GM12878 (cell line): Measurements from ENCODE around the gene GGACT. TPM values are rescaled to one million over a fixed set of nuclear protein-coding genes. Genes with fewer than 3 reads are reported as not detected.

ENCODE experiments used
- ATAC-seq: fragments of 200-7000 bp; cut with Tn5 transposase; 3 replicates; pipeline ENCODE4 v1.9.1; 2020; ENCODE audit warnings: mild to moderate bottlenecking, moderate library complexity
- BruUV-seq: library from RNA; stranded (reverse); fragments of 400-500 nt; replicated peaks from 2 replicates; lab custom pipeline; 2021; lab: Mats Ljungman, UMichigan
- CTCF ChIA-PET: fragments of 300-600 bp; sonication (Branson Sonifier 250); formaldehyde crosslinking; extraction: SDS; loops from one replicate; lab custom pipeline; 2021; ENCODE audit warnings: inconsistent platforms; lab: Yijun Ruan, JAX
- POLR2A ChIA-PET: fragments of 350-600 bp; formaldehyde crosslinking; extraction: SDS; loops from one replicate; lab custom pipeline; 2021; ENCODE audit warnings: inconsistent platforms; lab: Charles Lee
- RAD21 ChIA-PET: fragments of 300-600 bp; sonication (Branson Sonifier 250); formaldehyde crosslinking; loops from one replicate; lab custom pipeline; 2023; ENCODE audit warnings: antibody characterized with exemption; ENCODE audit not compliant: unreplicated experiment; lab: Charles Lee
- SMC1A ChIA-PET: fragments of 300-600 bp; sonication (Branson Sonifier 250); formaldehyde crosslinking; loops from one replicate; lab custom pipeline; 2023; ENCODE audit not compliant: unreplicated experiment, uncharacterized antibody; lab: Charles Lee
- DNase-seq: peaks from one replicate; pipeline ENCODE4 v3.0.0-alpha.2; 2011; ENCODE audit warnings: low read depth, low spot score
- FAIRE-seq: peaks from 3 replicates; lab custom pipeline; 2011; peaks lifted over from hg19 to GRCh38; lab: Jason Lieb, UNC
- H2AFZ ChIP-seq: 2 replicates; pipeline ENCODE4 v1.6.0; 2011; ENCODE audit warnings: low read depth, low read length, control low read depth; ENCODE audit not compliant: control insufficient read depth
- H3K27ac ChIP-seq: 2 replicates; pipeline ENCODE4 v1.5.1; 2011; ENCODE audit warnings: control low read depth; ENCODE audit not compliant: control insufficient read depth, insufficient read depth
- H3K27me3 ChIP-seq, 2 experiments: replicated peaks in 1 of 2; 2 replicates each; pipeline versions ENCODE4 v1.6.0 to v1.6.1; 2011; ENCODE audit warnings: low read length in 1 of 2; ENCODE audit not compliant: control insufficient read depth in 2 of 2, insufficient read depth in 2 of 2
- H3K36me3 ChIP-seq, 2 experiments: 2 replicates each; pipeline ENCODE4 v1.5.1; 2011; ENCODE audit warnings: low read length in 1 of 2; ENCODE audit not compliant: control insufficient read depth in 2 of 2, insufficient read depth in 2 of 2
- H3K4me1 ChIP-seq: 2 replicates; pipeline ENCODE4 v1.6.1; 2011; ENCODE audit warnings: mild to moderate bottlenecking, low read length, moderate library complexity, mixed read lengths; ENCODE audit not compliant: control insufficient read depth, insufficient read depth
- H3K4me2 ChIP-seq: 2 replicates; pipeline ENCODE4 v1.6.0; 2011; ENCODE audit warnings: control low read depth; ENCODE audit not compliant: control insufficient read depth, insufficient read depth
- H3K4me3 ChIP-seq: fragments of 200-600 bp; sonication (generic); 2 replicates; pipeline ENCODE4 v1.5.1; 2016
- H3K79me2 ChIP-seq: 2 replicates; pipeline ENCODE4 v1.6.0; 2011; ENCODE audit warnings: low read length; ENCODE audit not compliant: control insufficient read depth, insufficient read depth
- H3K9ac ChIP-seq: 2 replicates; pipeline ENCODE4 v1.8.0; 2011; ENCODE audit warnings: low read length, control low read depth, mixed read lengths; ENCODE audit not compliant: control insufficient read depth, insufficient read depth
- H3K9me3 ChIP-seq: replicated peaks from 3 replicates; pipeline ENCODE4 v1.5.1; 2011; ENCODE audit warnings: mild to moderate bottlenecking, low read length; ENCODE audit not compliant: control insufficient read depth, insufficient read depth
- H4K20me1 ChIP-seq: 2 replicates; pipeline ENCODE4 v1.6.0; 2011; ENCODE audit not compliant: control insufficient read depth, insufficient read depth
- CHD4 ChIP-seq: fragments of 200-600 bp; sonication (generic); IDR thresholded peaks from 2 replicates; pipeline ENCODE4 v1.6.1; 2016; ENCODE audit warnings: mild to moderate bottlenecking
- E2F8 ChIP-seq: fragments of 450-650 bp; IDR thresholded peaks from 2 replicates; pipeline ENCODE4 v1.6.1; 2018; ENCODE audit warnings: mild to moderate bottlenecking, low read depth, moderate library complexity; ENCODE audit not compliant: partially characterized antibody
- MTA3 ChIP-seq: IDR thresholded peaks from 2 replicates; pipeline ENCODE4 v1.6.1; 2012; ENCODE audit warnings: low read length, inconsistent platforms, borderline replicate concordance
- RFX5 ChIP-seq: IDR thresholded peaks from 2 replicates; pipeline ENCODE4 v1.6.1; 2011; ENCODE audit warnings: low read depth, low read length, improper control_type of control experiment
- ZNF217 ChIP-seq: fragments of 450-650 bp; IDR thresholded peaks from 2 replicates; pipeline ENCODE4 v1.6.1; 2017; ENCODE audit warnings: antibody characterized with exemption, mild to moderate bottlenecking
- ZNF384 ChIP-seq: IDR thresholded peaks from 2 replicates; pipeline ENCODE4 v1.6.1; 2012; ENCODE audit warnings: low read depth, mild to moderate bottlenecking, low read length, improper control_type of control experiment, borderline replicate concordance
- ZNF622 ChIP-seq: fragments of 450-650 bp; IDR thresholded peaks from 2 replicates; pipeline ENCODE4 v1.6.1; 2017; ENCODE audit warnings: mild to moderate bottlenecking, inconsistent platforms
- ZNF687 ChIP-seq: fragments of 450-650 bp; IDR thresholded peaks from 2 replicates; pipeline ENCODE4 v1.6.1; 2017; ENCODE audit warnings: mild to moderate bottlenecking, moderate library complexity
- WGBS: methylation state at CpG from one replicate; pipeline ENCODE4 v1.1.6; 2016; ENCODE audit warnings: low lambda C conversion rate; ENCODE audit not compliant: insufficient replicate concordance, insufficient coverage; ENCODE audit errors: missing lambda C conversion rate; 5-methylcytosine and 5-hydroxymethylcytosine counted together
- in situ Hi-C: fragments of 300-500 bp; cut with MboI; formaldehyde crosslinking; loops from 9 replicates; pipeline ENCODE4 v1.14.3; 2018; ENCODE audit warnings: mixed read lengths
- intact Hi-C: fragments of 100-400 bp; cut with micrococcal nuclease; formaldehyde crosslinking; loops from one replicate; pipeline ENCODE4 v1.14.2; 2022; ENCODE audit not compliant: unreplicated experiment
- polyA plus RNA-seq, 11 experiments: library from polyadenylated mRNA; depleted of rRNA in 4 of 11; unstranded in 6 of 11; stranded (reverse) in 5 of 11; fragments of >200 nt; fragmentation: Nextera tagmentation in 4 of 11; fragmentation: Illumina TruSeq in 1 of 11; extraction: Ambion mirVana in 4 of 11; extraction: Trizol in 1 of 11; gene quantifications; 1 replicate in 1 of 11; 2 replicates in 10 of 11; pipeline versions ENCODE4 v1.2.1 to v1.2.3, GENCODE V29; 2011 to 2016; ENCODE audit warnings: inconsistent platforms in 2 of 11, missing spikeins in 2 of 11, low read depth in 1 of 11
- total RNA-seq, 4 experiments: library from RNA; depleted of rRNA in 3 of 4; stranded (reverse); fragments of >200 nt in 3 of 4; fragmentation: Illumina TruSeq in 1 of 4; extraction: Trizol in 1 of 4; gene quantifications; 2 replicates each; pipeline versions ENCODE4 v1.2.1 to v1.2.3, GENCODE V29; 2013 to 2021
- TF ChIP-seq, protein P1 (sequence below): fragments of 450-650 bp; IDR thresholded peaks from 2 replicates; pipeline ENCODE4 v1.6.1; 2017; ENCODE audit warnings: mild to moderate bottlenecking
- TF ChIP-seq, protein P2 (sequence below): fragments of 450-650 bp; conservative IDR thresholded peaks from 2 replicates; pipeline ENCODE4 v1.6.1; 2017; ENCODE audit warnings: mild to moderate bottlenecking, moderate library complexity

Gene GGACT
- total and polyA plus RNA-seq, 10 of the 15 experiments (the other 5 are each of a cell fraction or from before 2014, with no cell fraction given), result 0.61 to 8.8 (median 4.2) TPM

DNA sequence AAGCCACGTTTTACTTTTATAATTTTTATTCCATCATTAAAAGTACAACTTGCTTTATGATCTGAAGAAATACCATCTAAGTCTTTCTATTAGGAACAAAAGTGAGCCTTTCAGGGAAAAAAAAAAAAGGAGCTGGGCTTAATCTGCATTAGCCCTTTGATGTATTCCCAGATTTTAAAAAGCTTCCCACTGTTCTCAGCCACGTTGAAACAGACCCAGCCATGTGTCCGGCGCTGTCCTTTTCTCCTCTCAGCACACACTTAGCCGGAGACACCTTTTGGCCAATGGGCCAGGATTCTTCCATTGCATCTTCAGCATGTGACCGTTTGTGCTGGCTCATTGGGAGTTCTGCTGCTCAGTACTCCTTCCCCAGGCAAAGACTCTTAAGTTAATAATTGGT, 105.5 kb downstream of the GGACT start (continued):
- TF ChIP-seq ZNF217 (no peak), ZNF687 (no peak)

DNA sequence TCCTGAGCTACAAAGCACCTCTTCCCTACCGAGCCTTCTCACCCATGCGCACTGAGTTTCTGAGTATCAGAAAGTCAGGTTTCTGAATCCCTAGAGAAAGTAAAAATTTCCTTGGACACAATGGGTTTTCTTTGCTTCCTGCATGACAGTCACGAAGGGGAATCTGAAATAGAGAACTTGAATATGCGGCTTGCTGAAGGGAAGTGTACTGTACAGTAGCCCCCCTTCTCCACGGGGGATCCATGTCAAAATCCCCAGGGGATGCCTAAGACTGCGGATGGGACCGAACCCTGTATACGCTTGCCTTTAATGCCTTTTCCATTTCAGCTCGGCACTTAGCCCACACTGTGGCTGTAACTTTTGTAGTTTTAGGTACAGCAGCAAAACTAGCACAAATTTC, 107.9 kb downstream of the GGACT start:
- H3K9me3 ChIP-seq, result no peaks in the 10 kb centered on the region
- intact Hi-C loops, result no loop called here
- H3K4me3 ChIP-seq, result no peak overlapping the region
- no peaks in the 10 kb centered on the region for H3K79me2 ChIP-seq
- FAIRE-seq (no peak), DNase-seq (no peak), ATAC-seq (no peak)
- no peaks in the 10 kb centered on the region for H3K27me3 ChIP-seq
- POLR2A ChIA-PET, result no interaction called here
- H4K20me1 ChIP-seq, result no peaks in the 10 kb centered on the region
- no peak overlapping the region for H2AFZ ChIP-seq
- SMC1A ChIA-PET, result no interaction called here
- no peak overlapping the region for H3K9ac ChIP-seq
- in situ Hi-C loops, result no loop called here
- H3K4me2 ChIP-seq, result no peak overlapping the region
- H3K36me3 ChIP-seq, result no peaks in the 10 kb centered on the region
- H3K27ac ChIP-seq, result no peak overlapping the region
- H3K4me1 ChIP-seq, result no peaks in the 10 kb centered on the region
- RAD21 ChIA-PET, result no interaction called here
- WGBS, result 85% methylated on average over 9 of the region's 9 CpGs
- CTCF ChIA-PET, result no interaction called here
- no TSS peak for BruUV-seq
- TF ChIP-seq MTA3, result no peak
- no peak for TF ChIP-seq ZNF622
- TF ChIP-seq RFX5, result no peak
- TF ChIP-seq, protein P1, sequence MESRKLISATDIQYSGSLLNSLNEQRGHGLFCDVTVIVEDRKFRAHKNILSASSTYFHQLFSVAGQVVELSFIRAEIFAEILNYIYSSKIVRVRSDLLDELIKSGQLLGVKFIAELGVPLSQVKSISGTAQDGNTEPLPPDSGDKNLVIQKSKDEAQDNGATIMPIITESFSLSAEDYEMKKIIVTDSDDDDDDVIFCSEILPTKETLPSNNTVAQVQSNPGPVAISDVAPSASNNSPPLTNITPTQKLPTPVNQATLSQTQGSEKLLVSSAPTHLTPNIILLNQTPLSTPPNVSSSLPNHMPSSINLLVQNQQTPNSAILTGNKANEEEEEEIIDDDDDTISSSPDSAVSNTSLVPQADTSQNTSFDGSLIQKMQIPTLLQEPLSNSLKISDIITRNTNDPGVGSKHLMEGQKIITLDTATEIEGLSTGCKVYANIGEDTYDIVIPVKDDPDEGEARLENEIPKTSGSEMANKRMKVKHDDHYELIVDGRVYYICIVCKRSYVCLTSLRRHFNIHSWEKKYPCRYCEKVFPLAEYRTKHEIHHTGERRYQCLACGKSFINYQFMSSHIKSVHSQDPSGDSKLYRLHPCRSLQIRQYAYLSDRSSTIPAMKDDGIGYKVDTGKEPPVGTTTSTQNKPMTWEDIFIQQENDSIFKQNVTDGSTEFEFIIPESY, result no peak
- TF ChIP-seq CHD4, result no peak
- TF ChIP-seq E2F8, result no peak
- TF ChIP-seq, protein P2, sequence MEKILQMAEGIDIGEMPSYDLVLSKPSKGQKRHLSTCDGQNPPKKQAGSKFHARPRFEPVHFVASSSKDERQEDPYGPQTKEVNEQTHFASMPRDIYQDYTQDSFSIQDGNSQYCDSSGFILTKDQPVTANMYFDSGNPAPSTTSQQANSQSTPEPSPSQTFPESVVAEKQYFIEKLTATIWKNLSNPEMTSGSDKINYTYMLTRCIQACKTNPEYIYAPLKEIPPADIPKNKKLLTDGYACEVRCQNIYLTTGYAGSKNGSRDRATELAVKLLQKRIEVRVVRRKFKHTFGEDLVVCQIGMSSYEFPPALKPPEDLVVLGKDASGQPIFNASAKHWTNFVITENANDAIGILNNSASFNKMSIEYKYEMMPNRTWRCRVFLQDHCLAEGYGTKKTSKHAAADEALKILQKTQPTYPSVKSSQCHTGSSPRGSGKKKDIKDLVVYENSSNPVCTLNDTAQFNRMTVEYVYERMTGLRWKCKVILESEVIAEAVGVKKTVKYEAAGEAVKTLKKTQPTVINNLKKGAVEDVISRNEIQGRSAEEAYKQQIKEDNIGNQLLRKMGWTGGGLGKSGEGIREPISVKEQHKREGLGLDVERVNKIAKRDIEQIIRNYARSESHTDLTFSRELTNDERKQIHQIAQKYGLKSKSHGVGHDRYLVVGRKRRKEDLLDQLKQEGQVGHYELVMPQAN, result no peak
- TF ChIP-seq ZNF384, result no peak
